ENCODE data around the gene ERFL.

Gene ERFL

GRCh38 chr19:41941410-41942202 lies 13.4 kb upstream of the ERFL start:
- DNase-seq, result no peak

DNA sequence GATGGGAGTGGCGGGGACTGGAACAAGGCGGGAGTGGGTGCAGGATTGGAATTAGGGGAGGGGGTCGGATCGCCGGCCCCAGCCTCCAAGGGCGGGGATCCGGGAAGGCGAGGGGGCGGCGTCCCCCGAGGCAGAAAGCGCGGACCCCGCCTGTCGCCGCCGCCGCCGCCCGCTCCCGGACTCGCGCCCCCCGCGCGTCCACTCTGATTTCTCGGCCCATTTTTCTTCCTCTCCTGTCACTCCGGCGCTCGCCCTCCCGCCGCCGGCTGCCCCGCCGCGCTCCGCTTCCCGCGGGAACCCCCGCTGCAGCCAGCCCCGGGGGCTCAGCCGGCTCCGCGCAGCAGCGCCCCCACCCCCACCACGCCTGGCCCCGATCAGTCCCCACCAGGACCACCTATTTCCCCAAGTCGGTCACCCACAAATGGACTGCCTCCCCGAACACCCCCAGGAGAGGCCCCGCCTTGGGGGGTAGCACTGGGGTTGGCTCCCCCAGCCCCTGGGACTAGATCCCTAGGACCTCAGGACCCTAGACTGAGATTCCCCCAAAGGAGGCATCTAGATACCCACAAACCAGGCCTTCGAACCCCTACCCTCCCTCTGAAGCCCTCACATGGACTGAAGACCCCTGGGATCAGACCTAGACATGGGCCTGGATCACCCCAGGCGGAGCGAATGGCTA lies 12.6 kb upstream of the ERFL start:
- DNase-seq, result no peak

DNA sequence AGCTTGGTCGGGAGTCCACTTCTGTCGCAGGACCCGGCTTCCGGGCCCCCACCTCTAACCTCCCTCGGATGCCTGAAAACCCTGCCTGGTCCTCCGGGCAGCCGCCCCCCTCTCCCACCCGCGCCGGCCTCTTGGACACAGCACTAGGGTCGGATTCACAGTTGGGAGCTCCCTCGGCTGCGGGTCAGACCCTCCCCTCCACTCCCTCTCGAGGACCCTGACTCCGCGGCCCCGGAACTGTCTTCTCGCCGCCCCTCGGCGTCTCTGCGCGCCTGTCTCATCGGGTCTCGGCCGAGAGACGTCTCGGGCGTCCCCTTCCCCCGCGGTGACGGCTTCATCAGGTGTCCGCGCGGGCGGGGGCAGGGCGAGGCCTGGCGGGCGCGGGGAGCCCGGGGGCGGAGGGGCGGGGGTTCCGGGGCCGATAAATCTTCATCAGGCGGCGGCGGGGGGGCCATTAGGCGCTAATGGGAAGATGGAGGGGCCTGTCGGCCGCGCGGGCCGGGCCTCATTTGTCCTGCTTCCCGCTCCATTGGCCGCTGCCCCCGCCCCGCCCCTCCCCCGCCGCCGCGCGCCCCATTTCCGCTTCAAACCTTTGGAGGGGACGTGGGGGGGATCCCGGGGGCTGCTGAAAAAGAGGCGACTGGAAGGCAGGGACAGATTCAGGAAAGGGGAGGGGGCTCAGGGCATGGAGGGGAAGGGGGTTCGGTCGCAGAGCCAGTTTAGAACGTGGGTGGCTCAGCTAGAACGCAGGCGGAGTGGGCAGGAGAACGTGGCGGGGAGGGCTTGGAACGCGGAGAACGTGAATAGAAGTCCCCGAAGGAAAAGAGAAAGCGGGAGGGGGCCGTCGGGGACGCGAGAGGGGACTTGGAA lies 11.8 kb upstream of the ERFL start:
- DNase-seq, result peak; percentile 81

GRCh38 chr19:41939209-41939608 lies 11.0 kb upstream of the ERFL start:
- DNase-seq, result peak; percentile 55

GRCh38 chr19:41937525-41938468 lies 9.5 kb upstream of the ERFL start:
- DNase-seq, result peak; percentile 56

DNA sequence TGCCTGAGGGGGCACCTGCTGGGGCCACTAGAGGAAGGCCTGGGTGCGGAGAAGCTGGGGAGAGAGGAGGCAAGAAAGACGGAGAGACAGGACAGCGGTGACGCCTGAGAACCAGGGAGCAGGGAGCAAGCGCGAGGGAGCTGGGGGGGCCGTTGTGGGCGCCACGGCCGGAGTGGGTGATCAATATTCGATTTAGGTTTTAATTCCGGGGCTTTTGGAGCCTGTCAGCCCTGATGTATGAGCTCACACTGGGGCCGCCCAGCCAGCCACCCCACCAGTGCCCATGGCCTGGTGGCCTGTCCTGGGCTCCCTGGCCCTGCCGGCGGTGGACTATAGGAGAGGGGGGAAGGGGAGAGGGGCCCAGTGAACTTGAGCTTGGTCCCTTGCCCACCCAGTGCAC lies 8.7 kb upstream of the ERFL start:
- DNase-seq, result no peak

DNA sequence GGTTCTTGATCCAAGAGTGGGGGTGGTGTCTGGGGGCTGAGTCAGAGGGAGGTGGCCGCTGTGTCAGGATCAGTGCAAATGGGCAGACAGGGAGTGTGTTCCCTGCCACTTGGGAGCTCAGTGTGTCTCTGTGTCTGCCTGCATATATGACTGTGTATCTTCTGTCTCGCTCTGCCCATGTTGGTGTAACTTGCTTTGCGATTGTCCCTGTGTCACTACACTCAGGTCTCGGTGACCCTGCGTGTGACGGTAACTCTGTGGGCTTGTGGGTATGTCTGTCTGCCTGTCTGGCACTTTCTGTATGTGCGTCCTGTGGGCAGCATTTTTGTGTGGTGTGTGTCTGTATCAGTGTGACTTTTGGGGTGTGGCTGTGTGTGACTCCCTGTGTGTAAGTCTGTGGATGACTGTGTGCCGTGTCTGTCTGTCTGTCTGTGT lies 8.2 kb upstream of the ERFL start:
- no peak for DNase-seq

- DNase-seq, result no peak
These were observed 7.6 kb upstream of the ERFL start for GRCh38 chr19:41935760-41936415.

DNA sequence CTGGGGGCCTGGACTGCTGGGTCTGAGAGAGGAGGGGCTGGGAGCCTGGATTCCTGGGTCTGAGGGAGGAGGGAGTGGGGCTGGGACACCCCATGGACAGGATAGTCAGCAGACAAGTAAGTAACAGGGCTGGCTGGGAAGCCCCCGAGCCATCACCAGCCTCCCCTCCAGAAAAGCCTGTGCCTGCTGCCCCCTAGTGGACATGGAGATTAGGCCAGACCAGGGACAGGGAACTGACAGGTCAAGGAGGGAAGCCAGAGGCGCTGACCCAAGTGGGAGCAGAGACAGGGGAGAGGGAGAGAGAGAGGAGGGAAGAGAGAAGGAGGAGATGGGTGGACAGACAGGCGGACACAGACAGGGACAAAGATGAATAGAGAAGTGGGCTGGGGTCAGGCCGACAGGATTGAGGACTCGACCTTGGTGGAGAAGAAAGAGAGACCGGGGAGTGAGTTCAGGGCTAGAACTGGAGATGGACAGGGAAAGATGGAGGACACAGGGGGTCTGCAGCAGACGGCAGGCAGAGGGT lies 6.7 kb upstream of the ERFL start:
- DNase-seq, result peak; percentile 92

GRCh38 chr19:41933693-41934426 lies 5.6 kb upstream of the ERFL start:
- no peak for DNase-seq

DNA sequence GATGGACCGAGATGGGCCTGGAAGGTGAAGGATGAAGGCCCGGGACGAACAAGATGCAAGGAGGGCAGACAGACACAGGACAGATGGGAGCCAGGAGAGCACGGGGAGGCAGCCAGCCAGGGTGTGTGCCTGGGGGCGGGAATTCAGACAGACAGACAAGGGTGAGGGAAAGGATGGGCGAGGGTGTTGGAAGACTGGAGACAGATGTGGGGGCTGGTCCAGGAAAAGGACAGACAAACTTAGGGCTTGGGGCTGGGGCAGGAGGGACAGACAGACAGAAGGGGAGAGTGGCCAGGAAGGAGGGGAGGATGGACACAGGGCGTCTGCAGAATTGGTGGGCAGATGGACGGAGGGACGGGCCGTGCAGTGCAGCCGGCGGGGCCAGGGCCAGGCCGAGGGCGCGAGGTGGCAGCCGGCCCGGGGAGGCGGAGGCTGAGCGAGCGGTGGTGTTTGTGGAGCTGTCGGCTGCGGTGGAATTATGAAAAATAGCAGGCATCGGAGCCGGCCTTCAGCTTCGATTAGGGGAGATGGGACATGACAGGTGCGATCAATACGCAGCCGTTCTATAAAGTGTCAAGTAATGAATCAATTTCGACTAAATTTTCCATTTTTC lies 4.6 kb upstream of the ERFL start:
- no peak for DNase-seq

DNA sequence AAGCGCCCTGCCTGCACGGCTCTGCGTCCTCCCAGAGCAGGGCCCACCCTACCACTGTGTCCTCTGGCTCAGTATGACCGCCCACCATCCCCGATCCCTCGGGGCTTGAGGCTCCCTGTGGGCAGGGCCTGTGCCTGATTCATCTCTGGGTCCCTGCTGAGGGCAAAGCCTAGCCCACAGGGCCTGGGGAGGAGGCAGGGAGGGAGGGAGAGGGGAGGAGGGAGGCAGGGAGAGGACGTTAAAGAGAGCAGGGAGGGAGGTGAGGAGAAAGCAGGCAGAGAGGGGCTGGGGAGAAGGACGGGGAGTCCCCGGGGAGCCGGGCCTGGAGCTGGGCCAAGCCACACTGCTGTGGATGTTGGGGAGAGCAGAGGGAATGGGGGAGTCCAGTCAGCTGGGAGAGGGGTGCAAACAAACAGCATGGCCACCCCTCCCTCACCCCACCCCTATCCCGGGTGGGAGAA lies 4.0 kb upstream of the ERFL start:
- no peak for DNase-seq

DNA sequence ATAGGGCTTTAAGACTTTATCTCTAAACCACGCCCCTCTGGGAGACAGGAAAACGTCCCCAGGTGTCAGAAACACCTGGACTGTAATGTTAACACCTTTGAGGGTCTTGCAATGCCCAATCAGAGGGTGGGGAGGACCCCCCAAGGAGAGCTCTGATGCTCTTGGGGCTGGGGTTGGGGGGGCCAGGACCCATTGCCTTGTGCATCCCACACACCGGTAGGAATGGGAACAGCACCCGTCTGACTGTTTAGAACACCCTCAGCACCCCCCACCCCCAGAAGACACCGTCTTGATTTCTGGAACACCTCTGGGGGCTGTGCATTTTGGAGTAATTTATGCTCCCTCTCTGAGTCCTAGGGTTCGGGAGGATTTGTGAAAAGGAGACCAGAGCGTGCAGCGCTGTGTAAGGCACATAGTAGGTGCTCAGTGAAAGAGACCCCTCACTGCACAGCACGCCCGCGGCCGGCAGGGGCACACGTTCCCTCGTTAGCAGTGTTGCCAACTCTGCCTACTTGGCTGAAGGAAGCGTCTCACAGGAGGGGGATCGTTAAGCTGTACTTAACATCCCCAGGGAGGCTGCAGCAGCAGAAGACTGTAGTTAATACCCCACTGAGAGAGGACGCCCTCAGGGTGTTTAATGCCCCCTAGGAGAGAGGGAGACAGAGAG lies 2.8 kb upstream of the ERFL start:
- no peak for DNase-seq

DNA sequence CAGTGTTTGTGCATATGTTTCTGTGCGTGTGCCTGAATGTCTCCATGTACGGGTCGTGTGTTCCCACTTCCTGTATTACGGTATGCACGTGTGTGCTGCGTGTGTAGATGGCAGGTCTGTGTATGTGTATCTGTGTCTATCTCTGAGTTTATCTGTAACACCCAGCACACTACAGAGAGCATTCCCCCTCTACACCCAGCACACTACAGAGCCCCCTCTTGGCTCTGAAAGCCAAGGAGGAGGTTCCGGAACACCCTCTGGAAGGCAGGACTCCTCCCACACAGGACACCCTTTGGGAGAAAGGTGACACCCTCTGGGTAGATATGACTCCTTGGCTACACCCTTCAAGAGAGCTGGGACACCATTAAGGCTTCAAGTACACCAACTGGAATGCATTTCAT lies 2.1 kb upstream of the ERFL start:
- no peak for DNase-seq

DNA sequence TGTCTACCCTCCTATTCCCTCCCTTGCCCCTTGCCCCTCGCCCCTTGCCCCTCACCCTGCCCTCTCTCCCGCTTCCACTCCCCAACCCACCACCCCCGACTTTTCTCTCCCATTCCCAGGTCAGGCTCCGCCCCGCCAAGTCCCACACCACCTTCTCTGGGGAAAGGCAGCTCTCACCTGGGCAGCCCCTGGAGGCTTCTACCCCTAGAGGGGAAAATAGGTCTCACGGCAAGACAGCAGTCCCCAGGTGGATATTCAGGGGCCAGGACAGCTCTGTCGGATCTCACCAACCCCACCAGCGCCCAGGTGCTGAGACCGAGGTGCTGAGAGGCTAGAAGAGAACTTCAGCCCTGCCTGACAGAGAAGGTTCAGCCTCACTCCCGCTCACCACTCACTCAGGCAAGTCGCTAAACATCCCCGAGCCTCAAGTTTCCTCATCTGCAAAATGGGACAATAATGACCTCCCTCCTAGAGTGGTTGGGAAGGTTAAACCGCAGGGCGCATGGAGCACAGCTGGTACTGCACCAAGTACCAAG lies 1.4 kb upstream of the ERFL start:
- DNase-seq, result no peak

DNA sequence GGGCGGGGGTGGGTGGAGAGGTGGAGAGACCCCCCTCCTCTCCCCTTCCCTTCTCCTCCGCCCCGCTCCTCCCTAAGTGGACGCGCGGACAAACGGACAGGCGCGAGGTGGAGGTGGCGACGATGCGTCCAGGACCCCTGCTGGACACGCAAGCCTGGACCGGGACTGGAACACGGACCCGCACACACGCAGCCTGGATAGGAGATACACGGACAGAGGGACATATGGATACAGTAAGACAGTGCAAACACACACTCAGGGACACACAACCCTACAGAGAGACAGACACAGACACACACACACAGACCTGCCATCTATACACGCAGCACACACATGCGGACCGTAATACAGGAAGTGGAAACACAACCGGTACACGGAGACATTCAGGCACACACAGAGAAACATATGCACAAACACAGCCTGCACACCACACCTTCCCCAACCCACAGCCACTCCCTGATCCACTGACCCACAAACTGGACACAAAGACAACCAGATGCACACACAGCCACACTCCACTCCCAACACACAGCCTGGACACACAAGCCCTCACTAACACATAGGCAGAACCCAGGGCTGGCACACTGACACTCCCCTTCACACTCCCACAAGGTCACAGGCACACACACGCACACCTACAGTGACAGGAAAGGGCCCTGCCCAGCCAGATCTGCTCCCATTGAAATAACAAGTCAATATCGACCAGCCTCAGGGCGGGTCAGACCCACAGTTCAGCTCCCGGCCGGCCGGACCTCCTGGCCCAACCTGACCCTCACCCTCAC lies 696 bp upstream of the ERFL start:
- DNase-seq, result peak; percentile 78

DNA sequence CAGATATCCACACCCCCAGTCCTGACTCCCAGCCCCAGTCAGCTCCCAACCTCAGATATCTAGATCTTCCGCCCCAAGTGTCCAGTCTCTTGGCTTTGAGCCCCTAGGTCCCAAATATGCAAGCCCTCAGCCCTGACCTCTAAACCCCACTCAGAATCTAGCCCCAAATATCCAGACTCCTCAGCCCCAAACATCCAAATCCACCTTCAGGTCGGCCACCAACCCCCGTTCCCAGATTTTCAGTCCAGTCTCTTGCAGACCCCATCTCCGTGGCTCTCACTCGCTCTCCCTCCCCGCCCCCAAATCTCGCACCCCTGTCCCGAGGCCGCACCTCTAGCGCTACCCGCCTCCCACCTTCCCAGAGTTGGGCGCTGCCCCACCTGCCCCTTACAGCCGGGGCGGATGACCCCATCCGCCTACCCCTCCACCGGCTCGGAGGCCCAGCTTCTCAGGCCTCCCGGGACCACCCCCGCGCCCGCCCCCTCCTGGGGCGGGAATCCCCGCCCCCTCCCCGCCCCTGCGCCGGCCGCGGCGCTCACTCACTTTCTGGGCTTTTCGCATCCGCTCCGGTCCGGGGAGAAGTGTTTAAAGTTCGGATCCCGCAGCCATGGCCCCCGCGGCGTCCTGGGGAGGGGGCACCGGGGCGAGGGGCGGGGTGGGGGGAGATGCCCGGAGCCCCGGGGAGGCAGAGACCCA lies 604 bp downstream of the ERFL start:
- no peak for DNase-seq
